ENCODE data around the gene ASTN2. TPM values are rescaled to one million over a fixed set of nuclear protein-coding genes. Genes with fewer than 3 reads are reported as not detected.

The ASTN2 gene
- total RNA-seq, 1 donor from 2014 or later, result 2.3 TPM

DNA sequence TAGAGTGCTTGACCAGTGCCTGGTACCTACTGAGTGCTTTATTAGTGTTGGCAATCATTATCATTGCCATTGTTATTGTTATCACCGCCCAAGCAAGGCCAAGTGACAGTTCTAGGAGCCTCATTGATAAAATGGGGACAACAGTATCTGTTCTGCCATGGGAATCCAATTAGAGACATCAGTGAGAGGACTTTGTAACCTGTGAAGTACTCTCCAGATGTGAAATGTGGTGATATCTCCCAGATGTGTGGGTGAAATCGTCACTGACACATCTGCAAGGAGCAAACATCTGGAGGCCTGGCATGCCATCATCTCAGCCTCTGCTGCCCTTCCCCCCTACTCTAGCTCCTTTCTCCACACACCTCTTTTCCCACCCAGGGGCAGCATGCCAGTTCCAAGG lies 1000.5 kb downstream of the ASTN2 start:
- Histone ChIP-seq H3K9me3 (no peaks in the 10 kb centered on the region), H3K27ac (no peak overlapping the region), H3K4me3 (no peak overlapping the region), H3K36me3 (no peaks in the 10 kb centered on the region), H3K27me3 (no peaks in the 10 kb centered on the region), H3K4me1 (no peaks in the 10 kb centered on the region)
- no peak for DNase-seq (ENCODE audit: low spot score in 2 of 2)
- intact Hi-C loops (cut with DNase I), result no loop called here
- TF ChIP-seq, protein P1, sequence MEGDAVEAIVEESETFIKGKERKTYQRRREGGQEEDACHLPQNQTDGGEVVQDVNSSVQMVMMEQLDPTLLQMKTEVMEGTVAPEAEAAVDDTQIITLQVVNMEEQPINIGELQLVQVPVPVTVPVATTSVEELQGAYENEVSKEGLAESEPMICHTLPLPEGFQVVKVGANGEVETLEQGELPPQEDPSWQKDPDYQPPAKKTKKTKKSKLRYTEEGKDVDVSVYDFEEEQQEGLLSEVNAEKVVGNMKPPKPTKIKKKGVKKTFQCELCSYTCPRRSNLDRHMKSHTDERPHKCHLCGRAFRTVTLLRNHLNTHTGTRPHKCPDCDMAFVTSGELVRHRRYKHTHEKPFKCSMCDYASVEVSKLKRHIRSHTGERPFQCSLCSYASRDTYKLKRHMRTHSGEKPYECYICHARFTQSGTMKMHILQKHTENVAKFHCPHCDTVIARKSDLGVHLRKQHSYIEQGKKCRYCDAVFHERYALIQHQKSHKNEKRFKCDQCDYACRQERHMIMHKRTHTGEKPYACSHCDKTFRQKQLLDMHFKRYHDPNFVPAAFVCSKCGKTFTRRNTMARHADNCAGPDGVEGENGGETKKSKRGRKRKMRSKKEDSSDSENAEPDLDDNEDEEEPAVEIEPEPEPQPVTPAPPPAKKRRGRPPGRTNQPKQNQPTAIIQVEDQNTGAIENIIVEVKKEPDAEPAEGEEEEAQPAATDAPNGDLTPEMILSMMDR (IDR thresholded peaks at IDR 0.05), result no peak

DNA sequence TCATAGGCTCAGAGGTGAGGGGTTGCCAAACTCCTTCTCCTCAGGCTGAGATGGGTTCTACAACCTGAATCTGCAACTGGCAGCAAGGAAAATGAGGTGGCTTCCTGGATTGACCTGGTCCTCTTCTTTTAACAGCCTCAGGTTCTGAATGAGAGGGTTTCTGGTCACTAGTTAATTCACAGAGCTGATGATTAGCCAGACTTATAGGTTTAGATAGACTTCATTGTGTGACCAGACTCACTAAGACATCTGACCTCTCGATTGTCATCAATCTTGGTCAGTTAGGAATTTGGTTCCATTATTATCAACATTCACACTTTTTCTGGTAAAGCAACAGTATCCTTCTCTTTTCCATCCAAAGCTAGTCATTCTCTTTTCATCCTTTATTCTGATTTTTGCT lies 1003.4 kb downstream of the ASTN2 start:
- TF ChIP-seq, protein P1 (IDR thresholded peaks at IDR 0.05), result no peak
- no peak overlapping the region for H3K27ac ChIP-seq
- DNase-seq (ENCODE audit: low spot score in 2 of 2), result no peak
- no peaks in the 10 kb centered on the region for H3K9me3 ChIP-seq
- no peaks in the 10 kb centered on the region for H3K27me3 ChIP-seq
- no peaks in the 10 kb centered on the region for H3K4me1 ChIP-seq
- intact Hi-C loops (cut with DNase I), result no loop called here
- H3K4me3 ChIP-seq, result no peak overlapping the region
- no peaks in the 10 kb centered on the region for H3K36me3 ChIP-seq

DNA sequence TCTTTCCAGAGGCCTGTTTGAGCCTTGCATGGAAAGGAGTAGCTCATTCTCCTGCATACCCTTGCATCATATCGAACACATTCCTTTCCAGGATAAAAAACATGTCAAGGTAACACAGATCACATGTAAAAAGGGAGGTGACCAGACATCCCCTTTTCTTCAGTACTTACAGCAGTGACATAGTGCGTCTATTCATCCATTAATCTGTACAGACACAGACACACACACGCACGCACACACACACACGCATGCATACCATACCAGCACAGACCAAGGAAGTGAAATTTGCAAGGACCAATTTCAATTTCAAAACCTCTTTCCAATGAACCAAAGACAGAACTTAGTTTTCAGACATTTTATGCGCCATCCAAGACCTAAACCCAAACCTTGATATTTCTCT lies 1005.2 kb downstream of the ASTN2 start:
- intact Hi-C loops (cut with DNase I), result no loop called here
- TF ChIP-seq, protein P1 (IDR thresholded peaks at IDR 0.05), result no peak
- H3K4me3 ChIP-seq, result no peak overlapping the region
- H3K36me3 ChIP-seq, result no peaks in the 10 kb centered on the region
- no peak overlapping the region for H3K27ac ChIP-seq
- no peaks in the 10 kb centered on the region for H3K9me3 ChIP-seq
- no peak for DNase-seq (ENCODE audit: low spot score in 2 of 2)
- no peaks in the 10 kb centered on the region for H3K27me3 ChIP-seq
- H3K4me1 ChIP-seq, result no peaks in the 10 kb centered on the region

DNA sequence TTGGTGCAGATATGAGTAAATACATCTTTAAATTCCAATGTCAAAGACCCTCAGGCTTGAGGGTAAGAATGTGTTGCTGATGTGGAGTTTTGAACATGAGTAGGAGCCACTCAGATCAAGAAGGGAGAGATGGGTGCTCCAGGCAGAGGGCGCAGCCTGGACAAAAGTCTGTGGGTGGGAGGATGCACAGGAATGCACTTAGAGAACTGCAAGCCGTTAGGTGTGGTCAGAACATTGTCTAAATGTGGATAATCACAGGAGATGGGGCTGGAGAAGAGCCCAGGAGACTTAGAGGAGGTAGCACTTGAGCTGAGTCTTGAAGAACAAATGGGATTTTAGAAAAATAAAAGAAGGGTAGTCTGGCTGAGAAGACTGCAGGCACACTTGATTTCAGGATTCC lies 1005.7 kb downstream of the ASTN2 start:
- intact Hi-C loops (cut with DNase I), result no loop called here
- TF ChIP-seq, protein P1 (IDR thresholded peaks at IDR 0.05), result no peak
- no peak overlapping the region for H3K27ac ChIP-seq

DNA sequence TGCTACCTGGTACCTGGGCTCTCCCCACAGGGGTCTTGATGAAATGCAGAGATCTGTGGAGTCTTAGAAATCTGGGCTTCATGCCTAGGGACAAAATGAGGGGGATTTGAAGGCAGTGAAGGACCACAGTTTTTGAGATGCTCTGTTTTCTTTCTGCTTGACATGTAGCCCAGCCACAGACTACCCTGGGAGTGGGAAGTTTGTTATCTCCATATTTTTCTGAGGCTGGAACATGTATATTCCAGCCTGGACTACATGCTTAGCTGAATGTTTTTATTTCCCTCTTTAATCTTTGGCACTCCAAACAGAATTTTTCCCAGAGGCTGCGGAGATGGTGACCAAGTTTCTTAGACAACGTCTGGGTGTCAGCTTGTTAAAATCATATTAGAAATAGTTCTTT lies 1008.4 kb downstream of the ASTN2 start:
- TF ChIP-seq, protein P1 (IDR thresholded peaks at IDR 0.05), result no peak
- no peak overlapping the region for H3K4me3 ChIP-seq
- no peaks in the 10 kb centered on the region for H3K4me1 ChIP-seq
- H3K27ac ChIP-seq, result no peak overlapping the region
- intact Hi-C loops (cut with DNase I), result no loop called here
- H3K36me3 ChIP-seq, result no peaks in the 10 kb centered on the region
- H3K9me3 ChIP-seq, result no peaks in the 10 kb centered on the region
- DNase-seq (ENCODE audit: low spot score in 2 of 2), result no peak
- no peaks in the 10 kb centered on the region for H3K27me3 ChIP-seq

More for the DNA sequence above, 1005.7 kb downstream of the ASTN2 start:
- no peaks in the 10 kb centered on the region for H3K27me3 ChIP-seq
- H3K9me3 ChIP-seq, result no peaks in the 10 kb centered on the region
- DNase-seq (ENCODE audit: low spot score in 2 of 2), result no peak
- no peaks in the 10 kb centered on the region for H3K36me3 ChIP-seq
- no peak overlapping the region for H3K4me3 ChIP-seq
- H3K4me1 ChIP-seq, result no peaks in the 10 kb centered on the region

DNA sequence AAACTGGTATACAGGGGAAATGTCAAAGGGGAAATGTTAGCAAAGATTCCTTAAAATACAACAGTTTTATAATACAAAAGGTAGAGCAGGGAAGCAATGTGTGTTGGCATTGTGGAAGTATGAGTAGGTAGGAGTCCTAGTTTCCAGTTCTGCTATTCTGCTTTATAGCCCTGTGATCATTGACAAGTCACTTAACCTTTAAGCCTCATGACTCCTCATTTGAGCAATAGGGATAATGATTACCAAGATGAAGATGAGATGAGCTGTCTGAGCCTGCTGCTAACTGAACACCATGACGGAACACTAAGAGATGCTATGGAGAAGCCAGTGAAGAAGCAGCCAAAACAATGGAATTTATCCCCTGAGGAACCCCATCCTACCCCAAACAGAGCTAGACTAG lies 1009.5 kb downstream of the ASTN2 start:
- TF ChIP-seq, protein P1 (IDR thresholded peaks at IDR 0.05), result no peak
- no peak overlapping the region for H3K4me3 ChIP-seq

More for the DNA sequence above, 1009.5 kb downstream of the ASTN2 start:
- H3K36me3 ChIP-seq, result no peaks in the 10 kb centered on the region
- no peaks in the 10 kb centered on the region for H3K4me1 ChIP-seq
- no peaks in the 10 kb centered on the region for H3K27me3 ChIP-seq
- intact Hi-C loops (cut with DNase I), result no loop called here
- no peak overlapping the region for H3K27ac ChIP-seq
- no peaks in the 10 kb centered on the region for H3K9me3 ChIP-seq
- no peak for DNase-seq (ENCODE audit: low spot score in 2 of 2)

All from ascending aorta (tissue), 2 donors.